Measurements from ENCODE around the gene ASTE1.
"Not testable (repeated sequence)": the region's sequence is repeated elsewhere in the genome, so short reads cannot be mapped to it uniquely, and the experiment has no call there.

ASTE1 gene

GRCh38 chr3:130973406-130973805, 53.2 kb downstream of the ASTE1 start:
- TF ChIP-seq CTCF (IDR thresholded peaks at IDR 0.05; ENCODE audit: low read depth, low read length): no peak
- no peak for DNase-seq (ENCODE audit: low read depth in 2 of 2)
- H3K4me3 ChIP-seq (replicated peaks in 1 of 2; ENCODE audit: low read depth in 2 of 2, low read length in 2 of 2): no peak overlapping the region

GRCh38 chr3:130972592-130972991, 54.0 kb downstream of the ASTE1 start:
- not testable (repeated sequence) for H3K4me3 ChIP-seq (replicated peaks in 1 of 2; ENCODE audit: low read depth in 2 of 2, low read length in 2 of 2); DNase-seq (ENCODE audit: low read depth in 2 of 2)

- DNase-seq (ENCODE audit: low read depth in 2 of 2): peak in 1 of 2 donors; percentile 41
- no peak for TF ChIP-seq CTCF (IDR thresholded peaks at IDR 0.05; ENCODE audit: low read depth, low read length)
- no peak overlapping the region for H3K4me3 ChIP-seq (replicated peaks in 1 of 2; ENCODE audit: low read depth in 2 of 2, low read length in 2 of 2)
Observed at GRCh38 chr3:130971208-130971607, 55.4 kb downstream of the ASTE1 start.

GRCh38 chr3:130969621-130970020, 57.0 kb downstream of the ASTE1 start:
- H3K4me3 ChIP-seq (replicated peaks in 1 of 2; ENCODE audit: low read depth in 2 of 2, low read length in 2 of 2): no peak overlapping the region
- no peak for TF ChIP-seq CTCF (IDR thresholded peaks at IDR 0.05; ENCODE audit: low read depth, low read length)
- no peak for DNase-seq (ENCODE audit: low read depth in 2 of 2)

- peak; percentile 56 to 57 for DNase-seq (ENCODE audit: low read depth in 2 of 2)
- no peak overlapping the region for H3K4me3 ChIP-seq (replicated peaks in 1 of 2; ENCODE audit: low read depth in 2 of 2, low read length in 2 of 2)
- TF ChIP-seq CTCF (IDR thresholded peaks at IDR 0.05; ENCODE audit: low read depth, low read length): no peak
Observed at GRCh38 chr3:130968221-130968620, 58.4 kb downstream of the ASTE1 start.

GRCh38 chr3:130967281-130967680, 59.3 kb downstream of the ASTE1 start:
- DNase-seq (ENCODE audit: low read depth in 2 of 2): no peak
- no peak for TF ChIP-seq CTCF (IDR thresholded peaks at IDR 0.05; ENCODE audit: low read depth, low read length)
- no peak overlapping the region for H3K4me3 ChIP-seq (replicated peaks in 1 of 2; ENCODE audit: low read depth in 2 of 2, low read length in 2 of 2)

GRCh38 chr3:130963878-130964277, 62.7 kb downstream of the ASTE1 start:
- TF ChIP-seq CTCF (IDR thresholded peaks at IDR 0.05; ENCODE audit: low read depth, low read length): no peak
- DNase-seq (ENCODE audit: low read depth in 2 of 2): peak; percentile 93 to 98
- H3K4me3 ChIP-seq (replicated peaks in 1 of 2; ENCODE audit: low read depth in 2 of 2, low read length in 2 of 2): no peak overlapping the region

Data from cardiac fibroblast (primary cell).